Colonic mucosa (tissue), 4 donors: ENCODE results near the gene COX6B1. TPM values are rescaled to one million over a fixed set of nuclear protein-coding genes. Genes with fewer than 3 reads are reported as not detected.

Experiments
- DNase-seq: peaks from one replicate; pipeline ENCODE4 v3.0.0-alpha.2; 2020
- H3K27ac ChIP-seq: fragments of 200-600 bp; one replicate; pipeline ENCODE4 v1.8.0; 2021
- H3K27me3 ChIP-seq: fragments of 200-600 bp; one replicate; pipeline ENCODE4 v1.8.0; 2021
- H3K36me3 ChIP-seq: fragments of 200-600 bp; one replicate; pipeline ENCODE4 v1.8.0; 2021
- H3K4me1 ChIP-seq: fragments of 200-600 bp; one replicate; pipeline ENCODE4 v1.8.0; 2021; ENCODE audit warnings: mild to moderate bottlenecking
- H3K4me3 ChIP-seq: fragments of 200-600 bp; one replicate; pipeline ENCODE4 v1.8.0; 2021
- H3K9ac ChIP-seq, 2 donors: one replicate each; pipeline ENCODE4 v1.7.0; 2013; ENCODE audit warnings: control low read depth in 2 of 2, low read depth in 2 of 2, low read length in 2 of 2
- H3K9me3 ChIP-seq: fragments of 200-600 bp; one replicate; pipeline ENCODE4 v1.8.0; 2021
- CTCF ChIP-seq: fragments of 200-600 bp; IDR thresholded peaks from one replicate; pipeline ENCODE4 v1.8.0; 2022; ENCODE audit warnings: antibody characterized with exemption, mild to moderate bottlenecking
- intact Hi-C: fragments of 100-400 bp; cut with DNase I; formaldehyde crosslinking; loops from one replicate; pipeline ENCODE4 v1.14.1; 2022
- total RNA-seq, 2 donors: library from RNA; stranded (reverse); fragmentation: NEBNext Ultra II Directional in 1 of 2; extraction: Animal tissue kit (Norgen Biotek cat#: 25700) in 1 of 2; gene quantifications; one replicate each; pipeline ENCODE4 v1.2.1, GENCODE V29; 2021
- donor health status: healthy.
- donor health status: DM: no; HTN: no; CAD: no.
- donor health status: DM: no; HTN: no; CAD: no.

COX6B1 gene
- total RNA-seq, 2 donors from 2014 or later: 761 to 820 TPM

GRCh38 chr19:35657904-35658700, 10.0 kb downstream of the COX6B1 start:
- Histone ChIP-seq H3K9ac (no peak overlapping the region), H3K9me3 (no peaks in the 10 kb centered on the region), H3K4me1 (no peaks in the 10 kb centered on the region), H3K27ac (no peak overlapping the region), H3K36me3 (peaks cover 30% of the 10 kb centered on the region), H3K27me3 (no peaks in the 10 kb centered on the region), H3K4me3 (no peak overlapping the region)
- no peak for DNase-seq
- intact Hi-C loops: no loop called here
- no peak for TF ChIP-seq CTCF

- Histone ChIP-seq H3K9me3 (no peaks in the 10 kb centered on the region), H3K9ac (no peak overlapping the region), H3K4me3 (no peak overlapping the region), H3K27ac (no peak overlapping the region), H3K4me1 (no peaks in the 10 kb centered on the region), H3K27me3 (no peaks in the 10 kb centered on the region), H3K36me3 (peaks cover 6% of the 10 kb centered on the region)
- DNase-seq: no peak
- intact Hi-C loops: no loop called here
- no peak for TF ChIP-seq CTCF
These were observed 13.8 kb downstream of the COX6B1 start for GRCh38 chr19:35661995-35662340.

- DNase-seq: no peak
- no peak overlapping the region for H3K9ac ChIP-seq
- H3K4me3 ChIP-seq: no peak overlapping the region
- intact Hi-C loops: no loop called here
- H3K36me3 ChIP-seq: no peaks in the 10 kb centered on the region
- no peaks in the 10 kb centered on the region for H3K27me3 ChIP-seq
- no peaks in the 10 kb centered on the region for H3K9me3 ChIP-seq
- no peak for TF ChIP-seq CTCF
- H3K4me1 ChIP-seq: no peaks in the 10 kb centered on the region
- H3K27ac ChIP-seq: no peak overlapping the region
These were observed 15.9 kb downstream of the COX6B1 start for GRCh38 chr19:35663981-35664380.

- DNase-seq: no peak
- Histone ChIP-seq H3K36me3 (no peaks in the 10 kb centered on the region), H3K27me3 (no peaks in the 10 kb centered on the region), H3K9ac (no peak overlapping the region), H3K27ac (no peak overlapping the region), H3K4me1 (no peaks in the 10 kb centered on the region), H3K9me3 (no peaks in the 10 kb centered on the region), H3K4me3 (no peak overlapping the region)
- intact Hi-C loops: no loop called here
- no peak for TF ChIP-seq CTCF
These were observed 17.0 kb downstream of the COX6B1 start for GRCh38 chr19:35665157-35665556.

GRCh38 chr19:35665604-35666003, 17.5 kb downstream of the COX6B1 start:
- H3K4me1 ChIP-seq: no peaks in the 10 kb centered on the region
- no peak for TF ChIP-seq CTCF
- no peak for DNase-seq
- H3K9me3 ChIP-seq: no peaks in the 10 kb centered on the region
- H3K27ac ChIP-seq: no peak overlapping the region
- no peaks in the 10 kb centered on the region for H3K27me3 ChIP-seq
- no peak overlapping the region for H3K9ac ChIP-seq
- no peak overlapping the region for H3K4me3 ChIP-seq
- intact Hi-C loops: no loop called here
- H3K36me3 ChIP-seq: no peaks in the 10 kb centered on the region
